ENCODE results near the gene PTPRN.
"Not testable (repeated sequence)": the region's sequence is repeated elsewhere in the genome, so short reads cannot be mapped to it uniquely, and the experiment has no call there.

The PTPRN gene

DNA sequence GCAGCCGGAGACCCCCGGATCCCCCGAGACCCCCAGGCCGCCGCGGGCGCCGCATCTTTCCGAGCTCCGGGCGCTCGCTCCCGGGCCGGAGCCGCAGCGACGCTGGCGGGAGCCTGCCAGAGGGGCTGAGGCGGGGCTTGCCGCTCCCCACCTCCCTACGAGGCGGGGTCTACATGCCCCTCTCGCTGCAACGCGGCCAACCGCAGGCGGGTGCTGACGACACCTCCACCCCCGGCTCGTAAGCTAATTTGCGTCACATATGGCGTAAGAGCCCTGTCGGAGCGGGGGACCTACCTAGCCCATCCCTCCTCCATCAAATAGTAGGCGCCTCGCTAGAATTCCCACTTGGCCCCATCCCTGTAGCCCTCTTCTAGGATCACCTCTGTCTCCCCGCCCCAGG is at the start of gene PTPRN:
Gene PTPRN, minus strand, starts transcription at position 124 of the 400 bp plus-strand sequence. Its CDS starts 69 bp downstream, at position 55.
- FAIRE-seq = no peak
- DNase-seq (ENCODE audit: insufficient read length, low spot score) = no peak

DNA sequence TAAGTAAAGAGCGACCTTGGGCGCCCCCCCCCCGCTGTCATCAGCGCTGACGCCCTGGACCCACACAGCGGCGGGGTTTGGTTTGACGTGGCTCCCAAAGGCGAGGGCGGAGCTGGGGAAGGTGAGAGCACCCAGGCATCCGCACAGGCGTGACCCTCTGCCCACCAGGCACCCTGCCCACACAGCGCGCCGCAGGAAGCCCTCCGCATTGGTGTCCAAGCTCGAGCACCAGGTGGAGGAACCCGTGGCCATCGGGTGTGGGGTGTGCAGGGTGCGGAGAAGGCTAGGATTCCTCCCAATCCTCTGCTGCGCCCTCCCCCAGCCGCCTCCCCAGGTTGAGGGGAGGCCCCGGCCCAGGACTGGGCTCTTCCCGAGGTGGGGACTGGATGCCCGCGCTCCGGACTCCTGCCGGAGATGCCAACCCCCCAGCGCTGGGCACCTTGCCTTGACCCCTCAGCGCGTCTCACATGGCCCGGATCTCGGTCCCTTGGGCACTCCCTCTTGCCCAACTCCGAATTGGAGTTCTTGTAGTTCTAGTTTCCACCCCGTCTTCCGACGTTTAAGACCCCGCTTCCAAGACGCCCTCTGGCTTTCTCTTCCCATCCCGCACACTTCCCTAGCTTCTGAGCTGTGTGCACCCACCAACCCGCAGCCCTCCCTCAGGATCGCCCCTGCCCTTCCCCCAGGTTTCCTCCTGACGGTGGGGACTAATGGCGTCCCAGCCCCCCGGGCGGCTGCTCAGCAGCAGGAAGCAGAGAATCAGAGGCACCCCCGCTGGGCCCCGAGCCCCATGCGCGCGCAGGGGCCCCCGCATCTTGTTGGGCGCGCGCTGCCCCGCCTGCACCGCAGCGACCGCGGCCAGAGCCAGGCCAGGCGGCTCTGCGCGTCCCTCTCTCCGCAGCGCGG is 49.2 kb upstream of the PTPRN start:
- no peak for DNase-seq (ENCODE audit: insufficient read length, low spot score)
- FAIRE-seq = no peak

DNA sequence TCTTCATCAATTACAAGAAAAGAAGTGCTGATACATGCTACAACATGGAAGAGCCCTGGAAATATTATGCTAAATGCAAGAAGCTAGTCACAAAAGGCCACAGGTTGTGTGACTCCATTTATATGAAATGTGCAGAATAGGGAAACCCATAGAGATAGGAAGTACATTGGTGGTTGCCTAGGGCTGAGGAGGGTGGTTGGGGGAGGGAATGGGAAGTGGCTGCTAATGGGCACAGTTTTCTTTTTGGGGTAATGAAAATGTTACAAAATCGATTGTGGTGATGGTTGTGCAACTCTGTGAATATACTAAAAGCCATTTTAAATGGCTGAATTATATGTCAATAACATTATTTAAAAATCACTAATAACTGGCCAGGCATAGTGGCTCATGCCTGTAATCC is 47.6 kb upstream of the PTPRN start:
- FAIRE-seq = no peak
- no peak for DNase-seq (ENCODE audit: insufficient read length, low spot score)

DNA sequence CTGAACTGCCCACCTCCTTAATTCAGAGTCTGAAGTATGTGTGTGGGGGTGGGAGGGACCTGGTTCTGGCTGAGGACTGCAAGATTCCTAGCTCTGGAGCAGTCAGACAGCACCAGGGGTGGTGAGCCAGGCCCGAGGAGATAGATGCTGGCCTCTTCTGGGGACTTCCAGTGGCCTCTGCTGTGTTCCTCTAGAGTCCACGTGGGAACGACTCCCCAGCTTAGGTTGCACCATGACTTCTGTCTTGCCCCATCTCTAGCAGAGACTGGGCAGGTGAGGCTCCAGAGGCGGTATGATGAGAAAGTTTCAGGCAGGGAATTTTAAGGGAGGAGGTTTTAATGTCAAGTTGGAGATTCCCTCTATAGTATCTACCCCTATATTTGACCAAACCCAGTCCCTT is 45.4 kb upstream of the PTPRN start:
- DNase-seq (ENCODE audit: insufficient read length, low spot score) (no peak), FAIRE-seq (no peak)

DNA sequence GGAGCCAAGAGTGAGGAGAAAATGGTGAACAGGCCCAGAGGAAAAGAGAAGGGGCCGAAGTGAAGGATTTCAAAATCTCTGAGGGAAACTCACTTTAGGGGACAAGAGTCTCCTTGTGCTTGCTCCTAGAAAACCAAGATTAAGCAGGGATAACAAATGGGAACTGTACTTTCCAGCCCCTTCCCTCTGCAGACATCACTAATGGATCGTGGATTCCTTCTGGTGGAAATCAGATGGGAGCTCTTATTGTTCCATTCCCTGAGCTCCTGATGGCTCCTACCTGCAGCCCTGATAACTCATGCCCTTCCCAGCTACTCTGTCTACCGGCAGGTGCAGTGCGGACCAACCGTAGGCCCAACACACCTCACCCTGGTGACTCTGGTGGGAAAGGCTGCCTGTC is 43.9 kb upstream of the PTPRN start:
- FAIRE-seq (no peak), DNase-seq (ENCODE audit: insufficient read length, low spot score) (no peak)

DNA sequence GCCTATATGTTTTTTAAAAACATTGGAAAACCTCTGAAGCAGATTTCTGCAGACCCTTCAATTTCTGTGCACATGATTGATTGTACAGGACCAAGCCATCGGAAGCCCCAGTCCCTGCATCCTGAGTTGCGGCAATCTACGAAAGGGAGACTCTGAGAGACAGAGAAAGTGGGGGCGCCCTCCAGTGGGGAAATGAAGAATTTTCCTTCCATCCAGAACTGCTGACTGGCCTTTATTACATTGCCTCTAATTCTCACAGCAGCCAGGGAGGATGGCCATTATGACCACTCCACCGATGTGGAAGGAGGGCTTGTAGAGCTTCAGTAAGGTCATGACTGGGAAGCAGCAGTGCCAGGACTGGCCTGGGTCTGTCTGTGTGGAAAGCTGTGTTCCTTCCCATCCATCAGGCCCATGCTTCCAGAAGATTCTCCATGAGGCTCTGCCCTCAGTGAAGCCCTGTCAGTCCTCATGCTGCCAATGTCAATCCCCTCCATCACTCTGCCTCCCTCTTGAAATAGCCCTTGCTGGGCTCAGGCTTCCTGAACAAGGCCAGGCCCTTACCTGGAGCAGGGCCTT is 43.3 kb upstream of the PTPRN start:
- no peak for FAIRE-seq
- DNase-seq (ENCODE audit: insufficient read length, low spot score) = peak; percentile 78

DNA sequence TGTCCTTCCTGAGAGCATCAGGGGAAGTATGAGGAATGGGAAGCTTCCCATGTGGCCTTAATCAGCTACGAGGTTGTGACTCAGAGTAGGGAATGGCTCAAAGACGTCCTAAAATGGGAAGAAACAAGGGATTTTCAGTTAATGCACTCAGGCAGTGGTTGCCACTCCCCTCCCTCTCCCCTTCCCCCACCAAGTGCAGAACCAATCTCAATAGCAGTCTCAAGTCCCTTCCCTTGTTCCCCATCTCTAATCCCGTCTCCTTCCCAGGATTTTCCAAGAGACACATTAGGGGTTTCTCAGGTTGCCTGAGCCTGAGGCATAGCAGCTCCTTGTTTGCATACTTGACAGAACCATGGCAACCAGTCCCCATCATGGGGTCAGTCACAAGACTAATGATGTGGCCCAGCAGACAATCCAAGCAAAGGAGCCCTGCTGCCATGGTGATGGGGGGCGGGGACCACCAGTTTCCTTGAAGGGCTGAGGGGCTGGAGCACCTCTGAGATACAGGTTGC is 41.6 kb upstream of the PTPRN start:
- FAIRE-seq = no peak
- DNase-seq (ENCODE audit: insufficient read length, low spot score) = no peak

DNA sequence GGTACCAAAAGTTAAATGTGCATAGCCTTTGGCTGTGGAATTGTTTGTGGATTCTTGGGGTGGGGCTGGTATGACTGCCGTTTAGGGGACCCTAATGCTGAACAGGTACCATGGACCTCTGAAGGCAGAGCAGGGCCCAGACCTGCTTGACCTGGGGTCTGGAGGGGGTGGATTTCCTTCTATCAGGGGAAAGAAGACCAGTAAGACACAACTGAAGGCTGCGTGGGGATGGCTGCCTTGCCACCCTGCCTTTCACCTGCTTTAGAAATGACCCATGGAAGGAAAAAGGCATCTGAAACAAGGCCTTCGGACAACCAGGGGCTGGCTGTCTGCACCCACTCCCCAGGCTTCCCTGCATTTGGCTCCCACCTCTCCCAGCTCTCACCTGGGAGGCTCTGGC is 41.0 kb upstream of the PTPRN start:
- FAIRE-seq = no peak
- DNase-seq (ENCODE audit: insufficient read length, low spot score) = no peak

DNA sequence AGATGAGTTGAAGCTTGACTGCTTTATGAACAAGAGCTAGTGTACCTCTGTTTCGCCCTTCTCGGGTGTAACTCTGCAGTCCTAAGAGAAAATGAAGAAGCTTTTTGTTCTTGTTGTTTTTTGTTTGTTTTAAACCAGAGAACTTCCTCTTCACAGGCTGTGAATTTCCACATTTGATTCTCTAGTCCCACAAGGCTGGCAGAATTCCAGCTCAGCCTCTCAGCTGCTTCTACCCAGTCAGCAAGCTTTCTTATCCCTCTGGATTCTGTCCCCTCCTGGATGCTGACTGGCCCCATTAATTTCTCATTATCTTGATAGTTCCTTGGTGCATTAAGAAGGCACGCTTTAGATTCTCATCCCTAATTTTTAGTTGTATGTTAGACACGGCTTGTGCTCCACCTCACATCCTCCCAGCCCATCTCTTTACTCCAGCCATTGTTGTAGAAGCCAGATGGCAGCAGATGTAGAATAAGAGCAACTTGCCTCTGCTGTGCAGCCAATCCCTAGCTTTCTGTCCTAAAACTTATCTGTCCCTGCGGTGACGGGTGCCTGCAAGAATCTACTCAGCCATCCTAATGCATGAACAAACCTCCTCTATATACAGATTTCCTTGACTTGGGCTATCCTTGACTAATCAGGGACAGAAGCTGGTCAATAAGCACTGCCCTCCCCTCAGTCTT is 35.7 kb upstream of the PTPRN start:
- DNase-seq (ENCODE audit: insufficient read length, low spot score) (no peak), FAIRE-seq (no peak)

DNA sequence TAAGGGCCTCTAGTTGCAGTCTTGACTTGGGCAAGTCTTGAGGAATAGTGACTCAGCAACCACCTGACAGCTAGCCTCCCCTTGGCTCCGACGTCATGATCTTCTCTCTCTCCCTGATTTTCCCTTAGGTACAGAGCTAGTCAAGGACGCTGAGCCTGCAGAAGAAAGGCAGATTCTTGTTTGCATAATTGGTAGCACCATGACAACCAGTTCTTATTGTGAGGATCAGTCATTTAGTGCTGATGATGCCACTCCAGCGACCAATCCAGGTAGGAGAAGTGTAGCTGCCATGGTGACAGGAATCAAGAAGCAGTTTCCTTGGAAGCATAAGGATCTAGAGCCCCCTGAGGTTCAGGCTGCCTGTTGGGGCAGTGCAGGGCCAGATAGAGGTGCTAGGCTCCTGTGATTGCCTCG is 26.2 kb upstream of the PTPRN start:
- DNase-seq (ENCODE audit: insufficient read length, low spot score) = no peak
- FAIRE-seq = no peak

DNA sequence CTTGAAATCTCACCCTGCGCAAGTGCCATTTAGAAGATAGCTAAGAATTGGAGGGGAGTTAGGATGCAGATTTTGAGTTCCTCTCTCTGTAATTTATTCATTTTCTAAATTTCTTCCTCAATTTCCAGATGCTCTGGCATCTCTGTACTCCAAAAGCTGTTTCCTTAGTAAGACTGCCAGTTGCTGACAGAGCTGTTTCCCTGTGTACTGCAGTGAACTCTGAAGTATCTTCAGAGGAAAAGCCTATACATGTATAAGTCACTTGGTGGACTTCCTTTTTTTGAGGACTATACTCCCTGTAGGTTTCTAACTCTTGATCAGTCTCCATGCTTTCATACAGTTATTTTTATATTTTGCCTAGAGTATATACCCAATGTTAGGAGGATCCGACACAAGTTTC is 24.9 kb upstream of the PTPRN start:
- DNase-seq (ENCODE audit: insufficient read length, low spot score) = no peak
- FAIRE-seq = no peak

DNA sequence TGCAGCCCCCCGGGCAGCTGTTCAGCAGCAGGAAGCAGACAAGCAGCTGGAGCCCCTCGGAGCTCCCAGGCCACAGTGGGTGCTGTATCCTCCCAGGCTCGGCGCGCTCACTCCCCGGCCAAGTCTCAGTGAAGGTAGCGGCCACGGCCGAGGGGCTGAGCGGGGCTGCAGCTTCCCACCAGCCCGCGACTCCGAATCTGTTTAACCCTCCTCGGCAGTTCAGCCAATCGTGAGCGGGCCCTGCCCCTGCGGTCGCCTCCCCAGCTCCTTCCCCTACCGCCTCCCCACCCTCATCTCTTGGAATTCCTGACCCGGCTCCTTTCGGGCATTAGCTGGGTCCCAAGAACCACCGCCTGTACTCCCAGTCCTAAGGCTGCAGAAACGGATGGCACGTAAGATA is 23.3 kb upstream of the PTPRN start, which contains the start of gene RESP18:
Gene RESP18, minus strand, starts transcription at position 203 of the 400 bp plus-strand sequence.
- FAIRE-seq (no peak), DNase-seq (ENCODE audit: insufficient read length, low spot score) (no peak)

DNA sequence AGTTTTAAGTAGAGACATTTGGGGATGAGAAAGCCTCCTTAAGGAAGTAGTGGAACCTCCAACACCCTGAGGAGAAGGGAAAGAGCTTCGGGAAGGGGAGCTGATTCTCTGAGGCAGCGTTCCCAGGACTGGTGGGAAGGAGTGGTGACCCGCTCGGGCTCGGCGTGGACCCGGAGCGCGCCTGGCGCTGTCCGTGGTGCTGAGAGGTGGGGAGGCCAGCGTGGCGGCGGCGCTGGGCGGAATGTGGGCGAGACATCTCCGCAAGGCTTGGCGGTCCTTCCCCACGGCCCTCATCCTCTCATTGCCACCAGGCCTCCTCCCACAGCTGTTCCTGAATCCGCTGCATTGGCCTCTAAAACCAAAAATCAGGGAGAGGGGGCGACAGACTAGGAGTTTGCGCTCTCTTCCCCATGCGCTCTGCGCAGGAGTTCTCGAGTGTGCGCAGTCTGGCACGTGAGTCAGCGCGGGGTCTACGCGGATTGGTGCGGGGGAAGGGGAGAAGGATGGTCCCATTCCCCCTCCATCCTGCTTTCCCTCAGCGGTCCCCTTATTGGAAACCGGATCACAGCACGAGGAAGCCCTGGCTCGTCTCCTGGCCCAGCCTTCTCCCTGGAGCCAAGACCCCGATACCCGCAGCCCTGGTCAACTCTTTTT is 22.5 kb upstream of the PTPRN start:
- DNase-seq (ENCODE audit: insufficient read length, low spot score) (no peak), FAIRE-seq (no peak)

DNA sequence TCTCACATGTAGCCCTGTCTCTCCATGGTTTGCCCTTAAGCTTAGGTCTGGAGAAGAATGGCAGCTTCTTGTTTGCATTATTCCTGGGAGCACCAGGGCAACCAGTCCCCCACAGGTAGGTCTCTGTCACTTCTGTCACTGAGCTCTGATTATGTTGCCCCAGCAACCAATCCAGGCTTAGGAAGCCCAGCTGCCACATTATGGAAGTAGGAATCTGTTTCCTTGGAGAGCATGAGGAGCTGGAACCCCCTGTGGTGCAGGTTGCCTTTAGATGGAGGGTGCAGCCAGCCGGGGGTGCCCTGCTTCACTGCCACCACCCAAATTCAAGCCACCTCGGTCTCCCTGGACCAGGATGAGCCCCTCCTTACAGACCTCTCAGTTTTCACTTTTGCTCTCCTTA is 18.5 kb upstream of the PTPRN start:
- DNase-seq (ENCODE audit: insufficient read length, low spot score) = no peak

DNA sequence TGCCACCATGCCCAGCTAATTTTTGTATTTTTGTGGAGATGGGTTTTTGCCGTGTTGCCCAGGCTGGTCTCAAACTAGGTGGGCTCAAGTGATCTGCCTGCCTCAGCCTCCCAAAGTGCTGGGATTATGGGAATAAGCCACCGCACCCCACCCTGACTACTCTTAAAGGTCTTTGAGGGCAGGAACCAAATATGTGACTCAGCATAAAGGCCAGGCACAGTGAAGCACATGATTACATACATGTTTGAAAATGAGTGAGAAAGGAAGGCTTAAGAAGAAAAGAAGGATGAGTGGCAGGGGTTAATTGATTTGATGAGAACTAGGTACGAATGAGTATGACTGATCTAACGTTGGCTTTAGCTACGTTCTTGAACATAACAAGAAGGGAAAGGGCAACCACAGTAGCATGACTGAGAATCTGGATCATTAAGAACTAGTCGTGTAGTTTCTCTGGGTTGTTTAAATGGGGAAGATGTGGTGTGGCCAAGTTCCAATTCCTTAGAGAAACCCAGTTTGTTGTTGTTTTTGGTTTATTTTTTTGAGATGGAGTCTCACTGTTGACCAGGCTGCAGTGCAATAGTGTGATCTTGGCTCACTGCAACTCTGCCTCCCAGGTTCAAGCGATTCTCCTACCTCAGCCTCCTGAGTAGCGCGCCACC is 16.6 kb upstream of the PTPRN start:
- no peak for FAIRE-seq
- no peak for DNase-seq (ENCODE audit: insufficient read length, low spot score)

More for the DNA sequence above, 18.5 kb upstream of the PTPRN start:
- FAIRE-seq = no peak

DNA sequence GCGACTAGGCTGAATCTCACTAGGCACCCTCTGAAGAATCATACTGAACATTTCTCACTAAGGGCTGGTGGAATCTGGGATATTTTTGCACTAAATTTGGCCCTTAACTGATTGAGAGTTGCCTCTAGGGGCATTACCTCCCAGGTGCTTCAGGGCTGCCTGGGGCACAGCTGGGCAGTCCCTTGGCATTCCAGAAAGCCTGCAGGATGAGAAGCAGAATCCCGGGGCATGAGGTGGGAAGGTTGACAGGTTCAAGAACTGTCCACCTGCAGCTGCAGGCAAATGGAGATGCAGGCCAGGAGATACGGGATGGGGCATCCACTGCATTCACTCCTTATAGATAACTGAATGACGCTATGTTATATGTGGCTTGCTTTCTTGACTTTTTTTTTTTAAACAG is 15.9 kb upstream of the PTPRN start:
- no peak for DNase-seq (ENCODE audit: insufficient read length, low spot score)
- FAIRE-seq = peak; percentile 20

DNA sequence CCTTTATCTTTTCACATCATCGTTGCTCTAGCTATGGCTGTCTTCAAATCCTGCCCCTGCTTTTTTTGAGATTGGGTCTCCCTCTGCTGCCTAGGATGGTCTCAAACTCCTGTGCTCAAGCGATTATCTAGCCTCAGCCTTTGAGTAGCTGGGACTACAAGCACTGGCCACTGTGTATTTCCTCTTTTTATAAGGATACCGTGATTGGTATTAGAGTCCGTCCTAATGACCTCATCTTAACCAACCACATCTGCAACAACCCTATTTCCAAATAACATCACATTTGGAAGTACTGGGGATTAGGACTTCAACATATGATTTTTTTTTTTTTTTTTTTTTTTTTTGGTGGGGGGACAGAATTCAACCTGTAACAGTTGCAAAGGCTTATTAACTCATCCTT is 14.2 kb upstream of the PTPRN start:
- FAIRE-seq (no peak), DNase-seq (ENCODE audit: insufficient read length, low spot score) (no peak)

DNA sequence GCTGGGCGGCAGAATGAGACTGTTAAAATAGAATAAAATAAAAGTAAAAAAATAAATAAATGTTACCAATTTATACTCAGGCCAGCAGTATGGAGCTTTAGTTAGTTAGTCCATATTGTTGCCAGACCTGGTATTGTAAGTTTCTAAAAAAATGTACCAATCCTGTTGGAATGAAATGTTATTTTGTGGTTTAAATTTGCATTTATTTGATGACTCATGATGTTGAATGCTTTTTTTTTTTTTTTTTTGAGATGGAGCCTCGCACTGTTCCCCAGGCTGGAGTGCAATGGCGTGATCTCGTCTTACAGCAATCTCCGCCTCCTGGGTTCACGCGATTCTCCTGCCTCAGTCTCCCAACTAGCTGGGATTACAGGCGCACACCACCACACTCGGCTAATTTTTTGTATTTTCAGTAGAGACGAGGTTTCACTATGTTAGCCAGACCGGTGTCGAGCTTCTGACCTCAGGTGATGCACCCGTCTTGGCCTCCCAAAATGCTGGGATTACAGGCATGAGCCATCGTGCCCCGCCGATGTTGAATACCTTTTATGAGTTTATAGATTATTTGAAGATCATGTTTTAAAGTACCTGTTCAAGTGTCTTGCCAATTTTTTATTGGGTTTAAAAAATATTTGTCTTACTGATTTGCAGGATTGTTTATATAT is 5.7 kb upstream of the PTPRN start:
- no peak for DNase-seq (ENCODE audit: insufficient read length, low spot score)
- FAIRE-seq = no peak

DNA sequence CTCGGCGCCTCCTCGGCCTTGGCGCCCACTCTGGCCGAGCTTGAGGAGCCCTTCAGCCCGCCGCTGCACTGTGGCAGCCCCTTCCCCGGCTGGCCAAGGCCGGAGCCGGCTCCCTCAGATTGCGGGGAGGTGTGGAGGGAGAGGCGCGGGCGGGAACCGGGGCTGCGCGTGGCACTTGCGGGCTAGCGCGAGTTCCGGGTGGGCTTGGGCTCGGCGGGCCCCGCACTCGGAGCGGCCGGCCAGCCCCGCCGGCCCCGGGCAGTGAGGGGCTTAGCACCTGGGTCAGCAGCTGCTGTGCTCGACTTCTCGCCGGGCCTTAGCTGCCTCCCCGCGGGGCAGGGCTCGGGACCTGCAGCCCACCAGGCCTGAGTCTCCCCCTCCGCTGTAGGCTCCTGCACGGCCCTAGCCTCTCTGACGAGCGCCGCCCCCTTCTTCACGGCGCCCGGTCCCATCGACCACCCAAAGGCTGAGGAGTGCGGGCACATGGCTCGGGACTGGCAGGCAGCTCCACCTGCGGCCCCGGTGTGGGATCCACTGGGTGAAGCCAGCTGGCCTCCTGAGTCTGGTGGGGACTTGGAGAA is 3.6 kb upstream of the PTPRN start:
- FAIRE-seq; DNase-seq (ENCODE audit: insufficient read length, low spot score): not testable (repeated sequence)

All from HTR-8/SVneo (cell line).